WTC11 (cell line): ENCODE data around the gene PIK3R6. TPM values are rescaled to one million over a fixed set of nuclear protein-coding genes. Genes with fewer than 3 reads are reported as not detected.

Experiments used
- ATAC-seq: fragments of 200-7000 bp; cut with Tn5 transposase; 2 replicates; pipeline ENCODE4 v1.10.0; 2021; ENCODE audit warnings: mild to moderate bottlenecking, moderate library complexity
- CTCF ChIA-PET: fragments of 300-600 bp; sonication (Branson Sonifier 250); formaldehyde crosslinking; loops from one replicate; lab custom pipeline; 2021; ENCODE audit warnings: antibody characterized with exemption; lab: Charles Lee
- POLR2A ChIA-PET: fragments of 350-600 bp; sonication (Branson Sonifier 250); formaldehyde crosslinking; loops from one replicate; lab custom pipeline; 2021; ENCODE audit warnings: antibody characterized with exemption; lab: Charles Lee
- DNase-seq: peaks from one replicate; pipeline ENCODE4 v3.0.0; 2021; ENCODE audit warnings: low spot score
- H3K27ac Mint-ChIP-seq: 2 replicates; pipeline ENCODE4 v1.8.0; 2021; ENCODE audit warnings: mixed read lengths
- H3K27me3 Mint-ChIP-seq: 2 replicates; pipeline ENCODE4 v1.8.0; 2021; ENCODE audit warnings: low read depth, mild to moderate bottlenecking, moderate library complexity, mixed read lengths
- H3K36me3 Mint-ChIP-seq: 2 replicates; pipeline ENCODE4 v1.8.0; 2021; ENCODE audit warnings: mixed read lengths
- H3K4me1 Mint-ChIP-seq: 2 replicates; pipeline ENCODE4 v1.8.0; 2022; ENCODE audit warnings: mixed read lengths
- H3K4me3 Mint-ChIP-seq: 2 replicates; pipeline ENCODE4 v1.8.0; 2021; ENCODE audit warnings: mild to moderate bottlenecking, moderate library complexity, mixed read lengths
- H3K9me3 Mint-ChIP-seq: 2 replicates; pipeline ENCODE4 v1.8.0; 2021; ENCODE audit warnings: mixed read lengths
- CREM ChIP-seq: sonication (generic); formaldehyde crosslinking; IDR thresholded peaks from 2 replicates; pipeline ENCODE4 v1.8.1; 2022; ENCODE audit warnings: mild to moderate bottlenecking, missing genetic modification reagents, moderate library complexity
- E2F1 ChIP-seq: sonication (generic); formaldehyde crosslinking; IDR thresholded peaks from 2 replicates; pipeline ENCODE4 v1.8.0; 2022; ENCODE audit warnings: mild to moderate bottlenecking, missing genetic modification reagents
- FOXK1 ChIP-seq: sonication (generic); formaldehyde crosslinking; IDR thresholded peaks from 2 replicates; pipeline ENCODE4 v1.8.0; 2022; ENCODE audit warnings: mild to moderate bottlenecking, moderate library complexity, missing genetic modification reagents
- GABPB1 ChIP-seq: sonication (generic); formaldehyde crosslinking; IDR thresholded peaks from 2 replicates; pipeline ENCODE4 v1.8.1; 2023; ENCODE audit warnings: mild to moderate bottlenecking, missing genetic modification reagents
- GTF2I ChIP-seq: fragments of 250-450 bp; sonication (Bioruptor Pico); conservative IDR thresholded peaks from 2 replicates; pipeline ENCODE4 v1.4.0; 2021; ENCODE audit warnings: mild to moderate bottlenecking
- IRF1 ChIP-seq: sonication (generic); formaldehyde crosslinking; IDR thresholded peaks from 2 replicates; pipeline ENCODE4 v1.8.0; 2023; ENCODE audit warnings: missing genetic modification reagents
- MLX ChIP-seq: sonication (generic); formaldehyde crosslinking; IDR thresholded peaks from 2 replicates; pipeline ENCODE4 v1.8.1; 2023; ENCODE audit warnings: mild to moderate bottlenecking, missing genetic modification reagents, moderate library complexity
- MYBL2 ChIP-seq: sonication (generic); formaldehyde crosslinking; IDR thresholded peaks from 2 replicates; pipeline ENCODE4 v1.8.1; 2023; ENCODE audit warnings: mild to moderate bottlenecking, moderate library complexity, missing genetic modification reagents
- NFYB ChIP-seq: sonication (generic); formaldehyde crosslinking; conservative IDR thresholded peaks from 2 replicates; pipeline ENCODE4 v1.8.0; 2022; ENCODE audit warnings: low read depth, missing genetic modification reagents
- OVOL2 ChIP-seq: fragments of 250-450 bp; sonication (Bioruptor Pico); IDR thresholded peaks from 2 replicates; pipeline ENCODE4 v1.9.0; 2021; ENCODE audit warnings: mild to moderate bottlenecking, borderline replicate concordance
- TP53 ChIP-seq: sonication (generic); formaldehyde crosslinking; IDR thresholded peaks from 2 replicates; pipeline ENCODE4 v1.8.1; 2023; ENCODE audit warnings: mild to moderate bottlenecking, missing genetic modification reagents
- ZNF263 ChIP-seq: sonication (generic); formaldehyde crosslinking; IDR thresholded peaks from 2 replicates; pipeline ENCODE4 v1.8.1; 2022; ENCODE audit warnings: low read depth, mild to moderate bottlenecking, moderate library complexity, missing genetic modification reagents
- ZNF317 ChIP-seq: sonication (generic); formaldehyde crosslinking; IDR thresholded peaks from 2 replicates; pipeline ENCODE4 v1.8.1; 2023; ENCODE audit warnings: low read depth, mild to moderate bottlenecking, moderate library complexity, missing genetic modification reagents, borderline replicate concordance
- ZNF425 ChIP-seq: fragments of 250-450 bp; sonication (Bioruptor Pico); conservative IDR thresholded peaks from 2 replicates; pipeline ENCODE4 v1.9.0; 2021; ENCODE audit warnings: mild to moderate bottlenecking
- total RNA-seq: library from RNA; stranded (reverse); gene quantifications from 3 replicates; pipeline ENCODE4 v1.2.3, GENCODE V29; 2021
- TF ChIP-seq, protein P1 (sequence below): fragments of 250-450 bp; sonication (Bioruptor Pico); IDR thresholded peaks from 2 replicates; pipeline ENCODE4 v1.8.0; 2021; ENCODE audit warnings: mild to moderate bottlenecking
- TF ChIP-seq, protein P2 (sequence below): fragments of 250-450 bp; sonication (Bioruptor Pico); IDR thresholded peaks from 2 replicates; pipeline ENCODE4 v1.9.0; 2021; ENCODE audit warnings: mild to moderate bottlenecking, borderline replicate concordance
- TF ChIP-seq, protein P3 (sequence below): sonication (generic); formaldehyde crosslinking; IDR thresholded peaks from 2 replicates; pipeline ENCODE4 v1.8.1; 2023; ENCODE audit warnings: mild to moderate bottlenecking, moderate library complexity, missing genetic modification reagents

PIK3R6 gene
- total RNA-seq, 1 experiment from 2014 or later: 0.15 TPM

GRCh38 chr17:8898636-8899035, 31.2 kb upstream of the PIK3R6 start:
- no peaks in the 10 kb centered on the region for H3K36me3 Mint-ChIP-seq
- H3K27me3 Mint-ChIP-seq: peaks cover 3% of the 10 kb centered on the region; the same call in 1 of the 2 replicates
- ATAC-seq: no peak
- no peak for DNase-seq
- POLR2A ChIA-PET: no interaction called here
- no peak overlapping the region for H3K27ac Mint-ChIP-seq
- TF ChIP-seq IRF1 (CRISPR knock-in tag): no peak
- TF ChIP-seq FOXK1 (CRISPR knock-in tag): no peak
- TF ChIP-seq, protein P1, sequence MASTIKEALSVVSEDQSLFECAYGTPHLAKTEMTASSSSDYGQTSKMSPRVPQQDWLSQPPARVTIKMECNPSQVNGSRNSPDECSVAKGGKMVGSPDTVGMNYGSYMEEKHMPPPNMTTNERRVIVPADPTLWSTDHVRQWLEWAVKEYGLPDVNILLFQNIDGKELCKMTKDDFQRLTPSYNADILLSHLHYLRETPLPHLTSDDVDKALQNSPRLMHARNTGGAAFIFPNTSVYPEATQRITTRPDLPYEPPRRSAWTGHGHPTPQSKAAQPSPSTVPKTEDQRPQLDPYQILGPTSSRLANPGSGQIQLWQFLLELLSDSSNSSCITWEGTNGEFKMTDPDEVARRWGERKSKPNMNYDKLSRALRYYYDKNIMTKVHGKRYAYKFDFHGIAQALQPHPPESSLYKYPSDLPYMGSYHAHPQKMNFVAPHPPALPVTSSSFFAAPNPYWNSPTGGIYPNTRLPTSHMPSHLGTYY: no peak
- TF ChIP-seq ZNF263: no peak
- TF ChIP-seq GABPB1 (CRISPR knock-in tag): no peak
- TF ChIP-seq MYBL2 (CRISPR knock-in tag): no peak
- TF ChIP-seq OVOL2: no peak
- no peak for TF ChIP-seq NFYB (CRISPR knock-in tag)
- no peak for TF ChIP-seq ZNF317 (CRISPR knock-in tag)
- TF ChIP-seq ZNF425 (CRISPR knock-in tag): no peak
- TF ChIP-seq TP53 (CRISPR knock-in tag): no peak
- no peaks in the 10 kb centered on the region for H3K9me3 Mint-ChIP-seq
- peaks cover 31% of the 10 kb centered on the region for H3K4me1 Mint-ChIP-seq
- CTCF ChIA-PET: interaction anchor here (3.0 to 4.1 kb wide), 2 partner anchors 9 to 100 kb away, joined by 29 to 59 read pairs; partner anchors contain the start of gene MFSD6L
- H3K4me3 Mint-ChIP-seq: no peak overlapping the region

DNA sequence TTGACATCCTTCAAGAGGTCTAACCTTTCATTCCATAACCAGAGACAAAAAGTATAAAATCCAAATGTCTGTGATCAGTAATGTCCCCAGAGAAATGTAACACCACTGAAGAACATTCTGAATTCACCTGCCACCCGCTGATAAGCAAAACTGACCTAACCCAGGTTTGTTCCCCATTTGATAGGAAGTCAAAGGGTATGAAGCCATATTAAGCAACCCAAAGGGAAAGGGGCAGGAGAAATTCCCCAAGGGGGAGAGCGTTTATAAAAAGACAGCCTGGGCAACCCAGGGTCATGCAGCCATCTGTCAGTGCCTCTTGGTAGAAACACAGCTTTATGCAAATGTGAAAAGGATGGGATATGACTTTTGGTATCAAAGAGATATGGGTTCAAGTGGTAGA, 30.7 kb upstream of the PIK3R6 start:
- TF ChIP-seq GTF2I (no peak), ZNF317 (CRISPR knock-in tag) (no peak), MLX (CRISPR knock-in tag) (no peak), CREM (CRISPR knock-in tag) (no peak), E2F1 (CRISPR knock-in tag) (no peak), TP53 (CRISPR knock-in tag) (no peak)
- TF ChIP-seq, protein P1: no peak
- TF ChIP-seq, protein P2, sequence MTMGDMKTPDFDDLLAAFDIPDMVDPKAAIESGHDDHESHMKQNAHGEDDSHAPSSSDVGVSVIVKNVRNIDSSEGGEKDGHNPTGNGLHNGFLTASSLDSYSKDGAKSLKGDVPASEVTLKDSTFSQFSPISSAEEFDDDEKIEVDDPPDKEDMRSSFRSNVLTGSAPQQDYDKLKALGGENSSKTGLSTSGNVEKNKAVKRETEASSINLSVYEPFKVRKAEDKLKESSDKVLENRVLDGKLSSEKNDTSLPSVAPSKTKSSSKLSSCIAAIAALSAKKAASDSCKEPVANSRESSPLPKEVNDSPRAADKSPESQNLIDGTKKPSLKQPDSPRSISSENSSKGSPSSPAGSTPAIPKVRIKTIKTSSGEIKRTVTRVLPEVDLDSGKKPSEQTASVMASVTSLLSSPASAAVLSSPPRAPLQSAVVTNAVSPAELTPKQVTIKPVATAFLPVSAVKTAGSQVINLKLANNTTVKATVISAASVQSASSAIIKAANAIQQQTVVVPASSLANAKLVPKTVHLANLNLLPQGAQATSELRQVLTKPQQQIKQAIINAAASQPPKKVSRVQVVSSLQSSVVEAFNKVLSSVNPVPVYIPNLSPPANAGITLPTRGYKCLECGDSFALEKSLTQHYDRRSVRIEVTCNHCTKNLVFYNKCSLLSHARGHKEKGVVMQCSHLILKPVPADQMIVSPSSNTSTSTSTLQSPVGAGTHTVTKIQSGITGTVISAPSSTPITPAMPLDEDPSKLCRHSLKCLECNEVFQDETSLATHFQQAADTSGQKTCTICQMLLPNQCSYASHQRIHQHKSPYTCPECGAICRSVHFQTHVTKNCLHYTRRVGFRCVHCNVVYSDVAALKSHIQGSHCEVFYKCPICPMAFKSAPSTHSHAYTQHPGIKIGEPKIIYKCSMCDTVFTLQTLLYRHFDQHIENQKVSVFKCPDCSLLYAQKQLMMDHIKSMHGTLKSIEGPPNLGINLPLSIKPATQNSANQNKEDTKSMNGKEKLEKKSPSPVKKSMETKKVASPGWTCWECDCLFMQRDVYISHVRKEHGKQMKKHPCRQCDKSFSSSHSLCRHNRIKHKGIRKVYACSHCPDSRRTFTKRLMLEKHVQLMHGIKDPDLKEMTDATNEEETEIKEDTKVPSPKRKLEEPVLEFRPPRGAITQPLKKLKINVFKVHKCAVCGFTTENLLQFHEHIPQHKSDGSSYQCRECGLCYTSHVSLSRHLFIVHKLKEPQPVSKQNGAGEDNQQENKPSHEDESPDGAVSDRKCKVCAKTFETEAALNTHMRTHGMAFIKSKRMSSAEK (CRISPR knock-in tag): no peak
- TF ChIP-seq, protein P3, sequence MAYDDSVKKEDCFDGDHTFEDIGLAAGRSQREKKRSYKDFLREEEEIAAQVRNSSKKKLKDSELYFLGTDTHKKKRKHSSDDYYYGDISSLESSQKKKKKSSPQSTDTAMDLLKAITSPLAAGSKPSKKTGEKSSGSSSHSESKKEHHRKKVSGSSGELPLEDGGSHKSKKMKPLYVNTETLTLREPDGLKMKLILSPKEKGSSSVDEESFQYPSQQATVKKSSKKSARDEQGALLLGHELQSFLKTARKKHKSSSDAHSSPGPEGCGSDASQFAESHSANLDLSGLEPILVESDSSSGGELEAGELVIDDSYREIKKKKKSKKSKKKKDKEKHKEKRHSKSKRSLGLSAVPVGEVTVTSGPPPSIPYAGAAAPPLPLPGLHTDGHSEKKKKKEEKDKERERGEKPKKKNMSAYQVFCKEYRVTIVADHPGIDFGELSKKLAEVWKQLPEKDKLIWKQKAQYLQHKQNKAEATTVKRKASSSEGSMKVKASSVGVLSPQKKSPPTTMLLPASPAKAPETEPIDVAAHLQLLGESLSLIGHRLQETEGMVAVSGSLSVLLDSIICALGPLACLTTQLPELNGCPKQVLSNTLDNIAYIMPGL (CRISPR knock-in tag): no peak
- no peak overlapping the region for H3K27ac Mint-ChIP-seq
- H3K36me3 Mint-ChIP-seq: no peaks in the 10 kb centered on the region
- no peaks in the 10 kb centered on the region for H3K9me3 Mint-ChIP-seq
- POLR2A ChIA-PET: no interaction called here
- H3K4me3 Mint-ChIP-seq: no peak overlapping the region
- ATAC-seq (no peak), DNase-seq (no peak)
- peaks cover 3% of the 10 kb centered on the region; the same call in 1 of the 2 replicates for H3K27me3 Mint-ChIP-seq
- CTCF ChIA-PET: interaction anchor here (4.1 kb wide), 1 partner anchor 8 kb away, joined by 59 read pairs; no protein-coding TSS in a partner anchor
- H3K4me1 Mint-ChIP-seq: peaks cover 33% of the 10 kb centered on the region
